Middle frontal gyrus (tissue), 1 donor: ENCODE results near the gene COL16A1.
A peak's percentile ranks its signal among the peaks of the same experiment; 100 is the strongest.

Experiments used
- DNase-seq: peaks from one replicate; pipeline ENCODE4 v3.0.0-alpha.2; 2015; ENCODE audit warnings: low spot score; ENCODE audit errors: extremely low spot score

COL16A1 gene

GRCh38 chr1:31650161-31651088 lies 53.4 kb downstream of the COL16A1 start:
- DNase-seq: no peak

DNA sequence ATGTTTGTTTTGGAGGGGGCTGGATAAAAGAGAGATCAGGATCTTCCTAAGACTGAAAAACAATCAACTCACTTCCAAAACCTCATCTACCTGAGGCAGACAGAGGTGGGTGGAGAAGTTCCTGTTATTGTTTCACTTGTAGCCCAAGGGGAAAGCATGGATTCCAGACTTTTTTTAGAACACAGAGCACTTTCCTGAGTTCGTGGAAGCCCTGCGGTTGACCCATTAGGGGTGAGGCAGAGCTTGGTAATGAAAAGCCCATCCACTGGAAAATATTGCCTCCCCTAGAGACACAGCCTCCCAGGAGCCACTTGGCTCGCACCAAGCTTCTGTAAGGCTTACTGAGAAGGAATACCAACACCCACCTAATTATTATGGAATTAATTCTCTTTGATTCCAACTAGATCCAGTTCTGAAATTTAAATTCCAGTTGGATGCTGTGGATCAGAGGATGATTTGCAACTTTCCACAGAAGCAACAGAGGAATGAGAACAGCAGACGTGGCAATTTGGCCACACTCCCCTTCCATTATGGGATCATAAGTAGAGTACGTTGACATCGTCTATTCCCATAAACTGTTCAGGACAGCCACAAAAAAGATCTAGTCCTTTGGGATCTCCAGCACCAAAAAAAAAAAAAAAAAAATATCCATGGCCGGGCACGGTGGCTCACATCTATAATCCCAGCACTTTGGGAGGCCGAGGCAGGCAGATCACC lies 55.0 kb downstream of the COL16A1 start:
- no peak for DNase-seq

DNA sequence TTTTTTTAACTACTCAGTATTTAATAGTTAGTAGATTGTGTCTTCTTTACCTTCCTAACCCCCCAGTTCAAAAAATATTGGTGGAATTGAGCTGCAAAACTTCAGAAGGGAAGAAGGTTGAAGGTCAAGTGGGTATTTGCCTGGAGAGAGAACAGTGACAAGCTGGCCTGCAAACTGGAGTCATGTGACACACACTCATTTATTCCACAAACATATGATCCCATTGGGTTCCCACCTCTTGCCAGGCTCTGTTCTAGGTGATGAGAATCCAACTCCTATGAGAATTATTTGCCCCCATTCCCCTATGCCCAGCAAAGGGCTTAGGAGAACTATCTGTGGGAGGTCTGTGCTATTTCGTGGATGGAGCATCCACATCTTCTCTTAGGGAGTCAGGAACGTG lies 55.6 kb downstream of the COL16A1 start:
- no peak for DNase-seq

- DNase-seq: no peak
These were observed 56.7 kb downstream of the COL16A1 start for GRCh38 chr1:31647106-31647505.

DNA sequence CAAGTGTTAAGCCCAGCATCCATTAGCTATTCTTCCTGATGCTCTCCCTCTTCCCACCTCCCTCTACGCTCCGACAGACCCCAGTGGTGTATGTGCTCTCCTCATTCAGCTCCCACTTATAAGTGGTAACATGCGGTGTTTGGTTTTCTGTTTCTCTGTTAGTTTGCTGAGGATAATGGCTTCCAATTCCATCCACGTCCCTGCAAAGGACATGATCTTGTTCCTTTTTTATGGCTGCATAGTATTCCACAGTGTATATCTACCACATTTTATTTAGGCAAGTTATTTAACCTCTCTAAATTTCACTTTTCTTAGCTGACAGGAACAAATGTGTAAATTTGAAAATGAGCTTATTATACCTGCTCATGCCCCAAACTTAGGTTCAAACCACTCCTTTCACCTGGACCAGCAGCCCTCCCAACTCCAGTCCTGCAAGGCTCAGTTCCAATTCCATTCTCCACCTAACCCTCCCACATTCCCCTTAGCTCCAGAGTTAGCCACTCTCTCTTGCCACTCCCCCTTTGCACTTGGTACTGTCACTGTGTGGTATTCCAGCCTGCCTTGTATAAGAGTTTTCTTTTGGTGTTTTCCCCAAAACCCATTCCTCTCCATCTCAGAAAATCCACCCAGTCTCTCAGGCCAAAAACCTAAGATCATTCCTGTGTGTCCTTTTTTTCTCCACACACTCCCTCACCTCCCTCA lies 57.4 kb downstream of the COL16A1 start:
- no peak for DNase-seq

DNA sequence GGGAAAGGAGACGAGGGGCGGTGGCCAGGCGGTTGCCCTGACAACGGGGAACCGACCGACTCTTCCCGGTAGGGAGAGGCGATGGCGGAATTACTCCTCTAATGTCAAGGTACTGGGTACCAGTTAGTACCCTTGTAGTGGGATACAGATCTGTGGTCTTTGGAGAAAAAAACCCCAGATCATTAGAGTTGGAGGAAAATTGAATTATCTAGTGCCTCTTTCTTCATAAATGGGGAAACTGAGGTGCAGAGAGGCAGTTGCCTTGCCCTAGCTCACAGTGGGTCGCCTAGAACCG lies 58.6 kb downstream of the COL16A1 start:
- DNase-seq: no peak

GRCh38 chr1:31644560-31645273 lies 59.1 kb downstream of the COL16A1 start, which contains the start of gene PEF1:
PEF1 (minus strand) TSS chr1:31644876; CDS start chr1:31644864, 12 bp downstream.
- peak; percentile 97 for DNase-seq

GRCh38 chr1:31643976-31644559 lies 59.7 kb downstream of the COL16A1 start:
- no peak for DNase-seq

GRCh38 chr1:31642897-31643296 lies 60.9 kb downstream of the COL16A1 start:
- no peak for DNase-seq

GRCh38 chr1:31642366-31642765 lies 61.5 kb downstream of the COL16A1 start:
- no peak for DNase-seq

GRCh38 chr1:31640964-31641363 lies 62.9 kb downstream of the COL16A1 start:
- DNase-seq: no peak

GRCh38 chr1:31640179-31640578 lies 63.6 kb downstream of the COL16A1 start:
- no peak for DNase-seq

- DNase-seq: no peak
These were observed 64.3 kb downstream of the COL16A1 start for GRCh38 chr1:31639543-31639942.

- DNase-seq: no peak
These were observed 65.7 kb downstream of the COL16A1 start for GRCh38 chr1:31637915-31638673.

DNA sequence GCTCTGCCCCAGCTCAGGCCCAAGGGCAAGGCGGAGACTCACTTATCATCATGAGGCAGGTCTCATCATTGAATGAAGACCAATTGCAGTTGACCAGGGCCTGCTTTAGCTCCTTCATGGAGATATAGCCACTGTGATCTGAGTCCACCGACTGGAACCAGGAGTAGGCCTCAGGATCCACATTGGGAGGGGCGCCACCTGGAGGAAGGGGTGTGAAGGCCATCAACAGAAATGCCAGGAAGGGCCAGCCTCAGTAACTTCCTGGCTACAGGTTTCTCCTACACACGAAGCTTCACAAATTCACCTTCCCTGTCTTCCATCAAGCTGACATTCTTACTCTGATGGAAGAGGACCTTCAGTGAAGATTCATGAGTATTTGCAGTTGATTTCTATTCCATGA lies 70.7 kb downstream of the COL16A1 start:
- DNase-seq: no peak

DNA sequence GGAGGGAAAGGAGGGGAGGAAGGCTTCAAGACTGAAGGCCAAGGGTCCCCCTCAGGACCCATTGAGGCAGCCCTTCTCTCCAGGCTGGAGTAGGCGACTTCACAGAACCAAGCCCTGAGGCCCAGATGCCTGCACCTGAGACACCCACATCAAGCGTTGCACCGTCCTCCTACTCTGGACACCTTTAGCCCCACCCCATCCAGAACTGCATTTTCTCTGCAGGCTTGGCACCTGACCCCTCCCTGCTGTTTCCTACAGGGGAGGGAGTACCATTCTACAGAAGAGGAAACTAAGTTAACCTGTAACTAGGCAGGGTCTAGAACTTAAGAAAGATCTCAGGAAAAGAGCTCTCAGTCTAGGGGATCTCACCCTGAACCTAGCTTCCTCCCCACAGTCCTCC lies 71.2 kb downstream of the COL16A1 start:
- no peak for DNase-seq

- DNase-seq: no peak
These were observed 74.8 kb downstream of the COL16A1 start for GRCh38 chr1:31628931-31629556.

- DNase-seq: no peak
These were observed 75.8 kb downstream of the COL16A1 start for GRCh38 chr1:31627930-31628559.

GRCh38 chr1:31627301-31627929 lies 76.4 kb downstream of the COL16A1 start:
- no peak for DNase-seq
